ENCODE data around the gene LSAMP.

The LSAMP gene

GRCh38 chr3:115912372-115912771, 532.9 kb downstream of the LSAMP start:
- 70 to 88% methylated on average over 2 of the region's 2 CpGs for whole genome bisulfite sequencing, 2 experiments
- H3K4me3 ChIP-seq (ENCODE audit: insufficient read depth, low read depth, low read length): no peak overlapping the region

GRCh38 chr3:115905871-115906270, 539.4 kb downstream of the LSAMP start:
- no peaks in the 10 kb centered on the region for H3K9me3 ChIP-seq (ENCODE audit: control insufficient read depth, low read length)
- no peak overlapping the region for H3K27ac ChIP-seq (ENCODE audit: insufficient read depth, low read depth, low read length, poor library complexity, severe bottlenecking)
- WGBS, 2 experiments: 93 to 94% methylated on average over 2 of the region's 2 CpGs
- no peaks in the 10 kb centered on the region for H3K27me3 ChIP-seq (ENCODE audit: control insufficient read depth, insufficient read depth, low read length, poor library complexity, severe bottlenecking)
- H3K4me1 ChIP-seq (ENCODE audit: control insufficient read depth, insufficient read depth, low read length): no peaks in the 10 kb centered on the region
- no peaks in the 10 kb centered on the region for H3K36me3 ChIP-seq (ENCODE audit: control insufficient read depth, insufficient read depth, low read length)
- no peak overlapping the region for H3K4me3 ChIP-seq (ENCODE audit: insufficient read depth, low read depth, low read length)

More at GRCh38 chr3:115912372-115912771, 532.9 kb downstream of the LSAMP start:
- no peaks in the 10 kb centered on the region for H3K36me3 ChIP-seq (ENCODE audit: control insufficient read depth, insufficient read depth, low read length)
- no peaks in the 10 kb centered on the region for H3K4me1 ChIP-seq (ENCODE audit: control insufficient read depth, insufficient read depth, low read length)
- no peaks in the 10 kb centered on the region for H3K9me3 ChIP-seq (ENCODE audit: control insufficient read depth, low read length)
- H3K27me3 ChIP-seq (ENCODE audit: control insufficient read depth, insufficient read depth, low read length, poor library complexity, severe bottlenecking): no peaks in the 10 kb centered on the region
- H3K27ac ChIP-seq (ENCODE audit: insufficient read depth, low read depth, low read length, poor library complexity, severe bottlenecking): no peak overlapping the region

GRCh38 chr3:115903843-115904242, 541.4 kb downstream of the LSAMP start:
- Histone ChIP-seq H3K36me3 (ENCODE audit: control insufficient read depth, insufficient read depth, low read length) (no peaks in the 10 kb centered on the region), H3K27me3 (ENCODE audit: control insufficient read depth, insufficient read depth, low read length, poor library complexity, severe bottlenecking) (no peaks in the 10 kb centered on the region)

GRCh38 chr3:115901008-115901407, 544.3 kb downstream of the LSAMP start:
- Histone ChIP-seq H3K27ac (ENCODE audit: insufficient read depth, low read depth, low read length, poor library complexity, severe bottlenecking) (no peak overlapping the region), H3K4me3 (ENCODE audit: insufficient read depth, low read depth, low read length) (no peak overlapping the region), H3K4me1 (ENCODE audit: control insufficient read depth, insufficient read depth, low read length) (no peaks in the 10 kb centered on the region), H3K27me3 (ENCODE audit: control insufficient read depth, insufficient read depth, low read length, poor library complexity, severe bottlenecking) (no peaks in the 10 kb centered on the region), H3K36me3 (ENCODE audit: control insufficient read depth, insufficient read depth, low read length) (no peaks in the 10 kb centered on the region), H3K9me3 (ENCODE audit: control insufficient read depth, low read length) (no peaks in the 10 kb centered on the region)

More at GRCh38 chr3:115903843-115904242, 541.4 kb downstream of the LSAMP start:
- no peaks in the 10 kb centered on the region for H3K9me3 ChIP-seq (ENCODE audit: control insufficient read depth, low read length)
- H3K27ac ChIP-seq (ENCODE audit: insufficient read depth, low read depth, low read length, poor library complexity, severe bottlenecking): no peak overlapping the region
- 93 to 100% methylated on average over 2 of the region's 2 CpGs for WGBS, 2 experiments
- no peaks in the 10 kb centered on the region for H3K4me1 ChIP-seq (ENCODE audit: control insufficient read depth, insufficient read depth, low read length)
- H3K4me3 ChIP-seq (ENCODE audit: insufficient read depth, low read depth, low read length): no peak overlapping the region

GRCh38 chr3:115899535-115899934, 545.8 kb downstream of the LSAMP start:
- Histone ChIP-seq H3K4me3 (ENCODE audit: insufficient read depth, low read depth, low read length) (no peak overlapping the region), H3K36me3 (ENCODE audit: control insufficient read depth, insufficient read depth, low read length) (no peaks in the 10 kb centered on the region), H3K9me3 (ENCODE audit: control insufficient read depth, low read length) (no peaks in the 10 kb centered on the region), H3K27ac (ENCODE audit: insufficient read depth, low read depth, low read length, poor library complexity, severe bottlenecking) (no peak overlapping the region), H3K27me3 (ENCODE audit: control insufficient read depth, insufficient read depth, low read length, poor library complexity, severe bottlenecking) (no peaks in the 10 kb centered on the region), H3K4me1 (ENCODE audit: control insufficient read depth, insufficient read depth, low read length) (no peaks in the 10 kb centered on the region)
- 93 to 100% methylated on average over 3 of the region's 3 CpGs for WGBS, 2 experiments

- Histone ChIP-seq H3K36me3 (ENCODE audit: control insufficient read depth, insufficient read depth, low read length) (no peaks in the 10 kb centered on the region), H3K4me3 (ENCODE audit: insufficient read depth, low read depth, low read length) (no peak overlapping the region), H3K9me3 (ENCODE audit: control insufficient read depth, low read length) (no peaks in the 10 kb centered on the region), H3K4me1 (ENCODE audit: control insufficient read depth, insufficient read depth, low read length) (no peaks in the 10 kb centered on the region), H3K27ac (ENCODE audit: insufficient read depth, low read depth, low read length, poor library complexity, severe bottlenecking) (no peak overlapping the region), H3K27me3 (ENCODE audit: control insufficient read depth, insufficient read depth, low read length, poor library complexity, severe bottlenecking) (no peaks in the 10 kb centered on the region)
- 72 to 74% methylated on average over 3 of the region's 3 CpGs for WGBS, 2 experiments
Measured at GRCh38 chr3:115898656-115899410, 546.5 kb downstream of the LSAMP start.

GRCh38 chr3:115891006-115891636, 554.2 kb downstream of the LSAMP start:
- no peak overlapping the region for H3K4me3 ChIP-seq (ENCODE audit: insufficient read depth, low read depth, low read length)
- H3K27ac ChIP-seq (ENCODE audit: insufficient read depth, low read depth, low read length, poor library complexity, severe bottlenecking): no peak overlapping the region
- 93 to 98% methylated on average over 2 of the region's 2 CpGs for WGBS, 2 experiments
- no peaks in the 10 kb centered on the region for H3K36me3 ChIP-seq (ENCODE audit: control insufficient read depth, insufficient read depth, low read length)
- H3K27me3 ChIP-seq (ENCODE audit: control insufficient read depth, insufficient read depth, low read length, poor library complexity, severe bottlenecking): no peaks in the 10 kb centered on the region
- H3K4me1 ChIP-seq (ENCODE audit: control insufficient read depth, insufficient read depth, low read length): no peaks in the 10 kb centered on the region
- H3K9me3 ChIP-seq (ENCODE audit: control insufficient read depth, low read length): no peaks in the 10 kb centered on the region

- Histone ChIP-seq H3K4me1 (ENCODE audit: control insufficient read depth, insufficient read depth, low read length) (no peaks in the 10 kb centered on the region), H3K36me3 (ENCODE audit: control insufficient read depth, insufficient read depth, low read length) (no peaks in the 10 kb centered on the region), H3K9me3 (ENCODE audit: control insufficient read depth, low read length) (no peaks in the 10 kb centered on the region), H3K27ac (ENCODE audit: insufficient read depth, low read depth, low read length, poor library complexity, severe bottlenecking) (no peak overlapping the region), H3K4me3 (ENCODE audit: insufficient read depth, low read depth, low read length) (no peak overlapping the region), H3K27me3 (ENCODE audit: control insufficient read depth, insufficient read depth, low read length, poor library complexity, severe bottlenecking) (no peaks in the 10 kb centered on the region)
- WGBS, 2 experiments: 88 to 98% methylated on average over 1 to 2 of the region's 2 CpGs
Measured at GRCh38 chr3:115890579-115890978, 554.7 kb downstream of the LSAMP start.

- Histone ChIP-seq H3K4me3 (ENCODE audit: insufficient read depth, low read depth, low read length) (no peak overlapping the region), H3K27ac (ENCODE audit: insufficient read depth, low read depth, low read length, poor library complexity, severe bottlenecking) (no peak overlapping the region), H3K27me3 (ENCODE audit: control insufficient read depth, insufficient read depth, low read length, poor library complexity, severe bottlenecking) (no peaks in the 10 kb centered on the region), H3K4me1 (ENCODE audit: control insufficient read depth, insufficient read depth, low read length) (no peaks in the 10 kb centered on the region), H3K36me3 (ENCODE audit: control insufficient read depth, insufficient read depth, low read length) (no peaks in the 10 kb centered on the region), H3K9me3 (ENCODE audit: control insufficient read depth, low read length) (no peaks in the 10 kb centered on the region)
- 85 to 87% methylated on average over 2 of the region's 2 CpGs for WGBS, 2 experiments
Measured at GRCh38 chr3:115885621-115886020, 559.7 kb downstream of the LSAMP start.

- no peak overlapping the region for H3K4me3 ChIP-seq (ENCODE audit: insufficient read depth, low read depth, low read length)
- no peaks in the 10 kb centered on the region for H3K36me3 ChIP-seq (ENCODE audit: control insufficient read depth, insufficient read depth, low read length)
- H3K4me1 ChIP-seq (ENCODE audit: control insufficient read depth, insufficient read depth, low read length): no peaks in the 10 kb centered on the region
- H3K27ac ChIP-seq (ENCODE audit: insufficient read depth, low read depth, low read length, poor library complexity, severe bottlenecking): no peak overlapping the region
- H3K9me3 ChIP-seq (ENCODE audit: control insufficient read depth, low read length): no peaks in the 10 kb centered on the region
- no peaks in the 10 kb centered on the region for H3K27me3 ChIP-seq (ENCODE audit: control insufficient read depth, insufficient read depth, low read length, poor library complexity, severe bottlenecking)
- 87 to 89% methylated on average over 1 of the region's 1 CpG for WGBS, 2 experiments
Measured at GRCh38 chr3:115877615-115877899, 567.7 kb downstream of the LSAMP start.
